HEK293 (cell line): ENCODE data around the gene SLC35B1.

ENCODE experiments used
- FEZF1 ChIP-seq: fragments of 450-650 bp; formaldehyde crosslinking; IDR thresholded peaks from 2 replicates; pipeline ENCODE4 v1.5.1; 2016; ENCODE audit warnings: missing biosample characterization, missing genetic modification characterization
- OSR2 ChIP-seq: fragments of 450-650 bp; formaldehyde crosslinking; IDR thresholded peaks from 2 replicates; pipeline ENCODE4 v1.5.1; 2016; ENCODE audit warnings: missing biosample characterization, missing genetic modification characterization
- PRDM1 ChIP-seq: fragments of 450-650 bp; formaldehyde crosslinking; IDR thresholded peaks from 2 replicates; pipeline ENCODE4; 2016; ENCODE audit warnings: missing biosample characterization, missing genetic modification characterization
- ZBTB1 ChIP-seq: fragments of 450-650 bp; formaldehyde crosslinking; IDR thresholded peaks from 2 replicates; pipeline ENCODE4 v1.5.1; 2016; ENCODE audit warnings: missing biosample characterization, missing genetic modification characterization
- ZBTB21 ChIP-seq: fragments of 450-650 bp; formaldehyde crosslinking; IDR thresholded peaks from 2 replicates; pipeline ENCODE4 v1.5.1; 2017; ENCODE audit warnings: missing biosample characterization, missing genetic modification characterization
- ZFP69B ChIP-seq: fragments of 450-650 bp; formaldehyde crosslinking; IDR thresholded peaks from 2 replicates; pipeline ENCODE4 v1.5.1; 2016; ENCODE audit warnings: missing biosample characterization, missing genetic modification characterization
- ZNF148 ChIP-seq: fragments of 450-650 bp; formaldehyde crosslinking; IDR thresholded peaks from 2 replicates; pipeline ENCODE4 v1.5.0; 2017; ENCODE audit warnings: missing biosample characterization, missing genetic modification characterization, borderline replicate concordance
- ZNF157 ChIP-seq: fragments of 450-650 bp; formaldehyde crosslinking; IDR thresholded peaks from 2 replicates; pipeline ENCODE4 v1.5.1; 2016; ENCODE audit warnings: missing biosample characterization, missing genetic modification characterization
- ZNF169 ChIP-seq: fragments of 450-650 bp; formaldehyde crosslinking; IDR thresholded peaks from 2 replicates; pipeline ENCODE4 v1.5.1; 2016; ENCODE audit warnings: missing biosample characterization, missing genetic modification characterization
- ZNF184 ChIP-seq: fragments of 450-650 bp; IDR thresholded peaks from 2 replicates; pipeline ENCODE4 v1.5.1; 2018; ENCODE audit warnings: missing biosample characterization, mild to moderate bottlenecking, missing genetic modification characterization
- ZNF202 ChIP-seq: fragments of 450-650 bp; formaldehyde crosslinking; IDR thresholded peaks from 2 replicates; pipeline ENCODE4 v1.5.1; 2016; ENCODE audit warnings: missing biosample characterization, missing genetic modification characterization, borderline replicate concordance
- ZNF214 ChIP-seq: fragments of 450-650 bp; formaldehyde crosslinking; IDR thresholded peaks from 2 replicates; pipeline ENCODE4 v1.5.1; 2017; ENCODE audit warnings: missing biosample characterization, mild to moderate bottlenecking, missing genetic modification characterization, borderline replicate concordance
- ZNF239 ChIP-seq: fragments of 450-650 bp; formaldehyde crosslinking; IDR thresholded peaks from 2 replicates; pipeline ENCODE4 v1.5.1; 2016; ENCODE audit warnings: missing biosample characterization, missing genetic modification characterization
- ZNF341 ChIP-seq: fragments of 450-650 bp; formaldehyde crosslinking; IDR thresholded peaks from 2 replicates; pipeline ENCODE4; 2016; ENCODE audit warnings: low read depth, missing biosample characterization, missing genetic modification characterization
- ZNF350 ChIP-seq: fragments of 450-650 bp; formaldehyde crosslinking; IDR thresholded peaks from 2 replicates; pipeline ENCODE4 v1.5.0; 2017; ENCODE audit warnings: missing biosample characterization, mild to moderate bottlenecking, missing genetic modification characterization
- ZNF501 ChIP-seq: fragments of 450-650 bp; formaldehyde crosslinking; IDR thresholded peaks from 2 replicates; pipeline ENCODE4 v1.5.1; 2016; ENCODE audit warnings: missing biosample characterization, missing genetic modification characterization
- ZNF610 ChIP-seq: fragments of 450-650 bp; formaldehyde crosslinking; IDR thresholded peaks from 2 replicates; pipeline ENCODE4 v1.5.1; 2016; ENCODE audit warnings: missing biosample characterization, missing genetic modification characterization, borderline replicate concordance
- ZNF776 ChIP-seq: fragments of 450-650 bp; formaldehyde crosslinking; IDR thresholded peaks from 2 replicates; pipeline ENCODE4 v1.5.0; 2017; ENCODE audit warnings: missing biosample characterization, missing genetic modification characterization, borderline replicate concordance
- ZSCAN23 ChIP-seq: fragments of 450-650 bp; formaldehyde crosslinking; IDR thresholded peaks from 2 replicates; pipeline ENCODE4 v1.5.1; 2016; ENCODE audit warnings: missing biosample characterization, missing genetic modification characterization
- ZSCAN30 ChIP-seq: fragments of 450-650 bp; IDR thresholded peaks from 2 replicates; pipeline ENCODE4 v1.5.1; 2018; ENCODE audit warnings: missing biosample characterization, mild to moderate bottlenecking, missing genetic modification characterization, moderate library complexity
- ZSCAN5A ChIP-seq: fragments of 450-650 bp; formaldehyde crosslinking; IDR thresholded peaks from 2 replicates; pipeline ENCODE4 v1.5.1; 2016; ENCODE audit warnings: missing biosample characterization, missing genetic modification characterization
- TF ChIP-seq, protein P1 (sequence below): fragments of 450-650 bp; formaldehyde crosslinking; IDR thresholded peaks from 2 replicates; pipeline ENCODE4 v1.5.1; 2016; ENCODE audit warnings: missing biosample characterization, missing genetic modification characterization
- TF ChIP-seq, protein P2 (sequence below): fragments of 450-650 bp; formaldehyde crosslinking; IDR thresholded peaks from 2 replicates; pipeline ENCODE4 v1.5.1; 2016; ENCODE audit warnings: missing biosample characterization, missing genetic modification characterization
- TF ChIP-seq, protein P3 (sequence below): fragments of 450-650 bp; formaldehyde crosslinking; IDR thresholded peaks from 2 replicates; pipeline ENCODE4 v1.5.1; 2016; ENCODE audit warnings: missing biosample characterization, missing genetic modification characterization

The SLC35B1 gene

DNA sequence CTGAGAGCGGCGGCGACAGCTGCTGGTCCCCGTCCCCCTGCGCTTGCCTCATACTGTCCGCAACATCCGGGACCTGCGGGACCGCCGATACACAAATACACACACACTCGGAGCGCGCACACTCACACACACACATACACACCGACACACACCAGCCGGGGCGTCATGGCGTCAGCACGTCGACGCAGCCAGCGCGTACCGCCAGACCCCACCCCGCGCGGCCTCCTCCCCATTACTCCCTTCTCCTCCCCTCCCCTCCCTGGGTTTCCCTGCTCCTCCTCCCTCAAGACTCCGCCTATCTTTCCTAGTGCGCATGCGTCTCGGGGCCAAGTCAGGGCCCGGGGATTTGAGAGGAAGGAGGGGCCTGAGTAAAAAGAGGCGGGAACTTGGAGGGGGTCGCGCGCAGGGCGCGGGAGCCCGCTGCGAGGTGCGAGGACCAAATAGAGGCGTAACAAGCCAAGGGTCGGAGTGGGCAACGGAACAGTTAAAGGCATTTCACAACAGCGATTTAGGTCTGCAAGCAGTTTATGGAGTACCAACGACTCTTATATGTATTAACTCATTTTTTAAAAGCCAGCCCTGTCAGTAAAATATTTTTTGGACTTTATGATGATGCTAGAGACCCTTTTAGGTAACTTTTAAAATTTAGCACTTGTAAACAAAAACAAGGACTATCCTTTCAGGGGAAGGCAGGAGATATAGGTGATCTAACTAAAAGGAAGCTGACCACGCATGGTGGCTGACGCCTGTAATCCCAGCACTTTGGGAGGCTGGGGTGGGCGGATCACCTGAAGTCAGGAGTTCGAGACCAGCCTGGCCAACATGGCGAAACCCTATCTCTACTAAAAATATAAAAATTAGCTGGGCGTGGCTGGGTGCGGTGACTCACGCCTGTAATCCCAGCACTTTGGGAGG, 29.6 kb downstream of the SLC35B1 start, which contains the start of gene SPOP (continued):
- TF ChIP-seq ZSCAN5A (tag by site-specific recombination) (peak; percentile 8; the same call in 1 of the 2 replicates), ZNF501 (tag by site-specific recombination) (peak; percentile 97), ZNF776 (tag by site-specific recombination) (no peak), ZNF202 (tag by site-specific recombination) (no peak), ZBTB21 (peak; percentile 95), ZNF239 (peak; percentile 58; the same call in 1 of the 2 replicates), ZFP69B (tag by site-specific recombination) (peak; percentile 85), OSR2 (tag by site-specific recombination) (0 out of 2 replicates have a peak, but pooled peaks have one; percentile 0), ZNF169 (no peak), ZNF610 (tag by site-specific recombination) (peak; percentile 78), ZSCAN23 (tag by site-specific recombination) (peak; percentile 76; the same call in 1 of the 2 replicates), ZNF350 (tag by site-specific recombination) (no peak), ZBTB1 (no peak; the same call in 1 of the 2 replicates), ZNF157 (tag by site-specific recombination) (no peak), ZNF184 (tag by site-specific recombination) (peak; percentile 60; the same call in 1 of the 2 replicates), PRDM1 (no peak), FEZF1 (tag by site-specific recombination) (no peak), ZNF214 (no peak), ZNF148 (tag by site-specific recombination) (peak; percentile 67; the same call in 1 of the 2 replicates), ZSCAN30 (tag by site-specific recombination) (peak; percentile 62; the same call in 1 of the 2 replicates), ZNF341 (tag by site-specific recombination) (peak; percentile 70)
- TF ChIP-seq, protein P1, sequence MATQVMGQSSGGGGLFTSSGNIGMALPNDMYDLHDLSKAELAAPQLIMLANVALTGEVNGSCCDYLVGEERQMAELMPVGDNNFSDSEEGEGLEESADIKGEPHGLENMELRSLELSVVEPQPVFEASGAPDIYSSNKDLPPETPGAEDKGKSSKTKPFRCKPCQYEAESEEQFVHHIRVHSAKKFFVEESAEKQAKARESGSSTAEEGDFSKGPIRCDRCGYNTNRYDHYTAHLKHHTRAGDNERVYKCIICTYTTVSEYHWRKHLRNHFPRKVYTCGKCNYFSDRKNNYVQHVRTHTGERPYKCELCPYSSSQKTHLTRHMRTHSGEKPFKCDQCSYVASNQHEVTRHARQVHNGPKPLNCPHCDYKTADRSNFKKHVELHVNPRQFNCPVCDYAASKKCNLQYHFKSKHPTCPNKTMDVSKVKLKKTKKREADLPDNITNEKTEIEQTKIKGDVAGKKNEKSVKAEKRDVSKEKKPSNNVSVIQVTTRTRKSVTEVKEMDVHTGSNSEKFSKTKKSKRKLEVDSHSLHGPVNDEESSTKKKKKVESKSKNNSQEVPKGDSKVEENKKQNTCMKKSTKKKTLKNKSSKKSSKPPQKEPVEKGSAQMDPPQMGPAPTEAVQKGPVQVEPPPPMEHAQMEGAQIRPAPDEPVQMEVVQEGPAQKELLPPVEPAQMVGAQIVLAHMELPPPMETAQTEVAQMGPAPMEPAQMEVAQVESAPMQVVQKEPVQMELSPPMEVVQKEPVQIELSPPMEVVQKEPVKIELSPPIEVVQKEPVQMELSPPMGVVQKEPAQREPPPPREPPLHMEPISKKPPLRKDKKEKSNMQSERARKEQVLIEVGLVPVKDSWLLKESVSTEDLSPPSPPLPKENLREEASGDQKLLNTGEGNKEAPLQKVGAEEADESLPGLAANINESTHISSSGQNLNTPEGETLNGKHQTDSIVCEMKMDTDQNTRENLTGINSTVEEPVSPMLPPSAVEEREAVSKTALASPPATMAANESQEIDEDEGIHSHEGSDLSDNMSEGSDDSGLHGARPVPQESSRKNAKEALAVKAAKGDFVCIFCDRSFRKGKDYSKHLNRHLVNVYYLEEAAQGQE (tag by site-specific recombination) = peak; percentile 61; the same call in 1 of the 2 replicates
- TF ChIP-seq, protein P2, sequence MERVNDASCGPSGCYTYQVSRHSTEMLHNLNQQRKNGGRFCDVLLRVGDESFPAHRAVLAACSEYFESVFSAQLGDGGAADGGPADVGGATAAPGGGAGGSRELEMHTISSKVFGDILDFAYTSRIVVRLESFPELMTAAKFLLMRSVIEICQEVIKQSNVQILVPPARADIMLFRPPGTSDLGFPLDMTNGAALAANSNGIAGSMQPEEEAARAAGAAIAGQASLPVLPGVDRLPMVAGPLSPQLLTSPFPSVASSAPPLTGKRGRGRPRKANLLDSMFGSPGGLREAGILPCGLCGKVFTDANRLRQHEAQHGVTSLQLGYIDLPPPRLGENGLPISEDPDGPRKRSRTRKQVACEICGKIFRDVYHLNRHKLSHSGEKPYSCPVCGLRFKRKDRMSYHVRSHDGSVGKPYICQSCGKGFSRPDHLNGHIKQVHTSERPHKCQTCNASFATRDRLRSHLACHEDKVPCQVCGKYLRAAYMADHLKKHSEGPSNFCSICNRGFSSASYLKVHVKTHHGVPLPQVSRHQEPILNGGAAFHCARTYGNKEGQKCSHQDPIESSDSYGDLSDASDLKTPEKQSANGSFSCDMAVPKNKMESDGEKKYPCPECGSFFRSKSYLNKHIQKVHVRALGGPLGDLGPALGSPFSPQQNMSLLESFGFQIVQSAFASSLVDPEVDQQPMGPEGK (tag by site-specific recombination) = peak; percentile 98
- TF ChIP-seq, protein P3, sequence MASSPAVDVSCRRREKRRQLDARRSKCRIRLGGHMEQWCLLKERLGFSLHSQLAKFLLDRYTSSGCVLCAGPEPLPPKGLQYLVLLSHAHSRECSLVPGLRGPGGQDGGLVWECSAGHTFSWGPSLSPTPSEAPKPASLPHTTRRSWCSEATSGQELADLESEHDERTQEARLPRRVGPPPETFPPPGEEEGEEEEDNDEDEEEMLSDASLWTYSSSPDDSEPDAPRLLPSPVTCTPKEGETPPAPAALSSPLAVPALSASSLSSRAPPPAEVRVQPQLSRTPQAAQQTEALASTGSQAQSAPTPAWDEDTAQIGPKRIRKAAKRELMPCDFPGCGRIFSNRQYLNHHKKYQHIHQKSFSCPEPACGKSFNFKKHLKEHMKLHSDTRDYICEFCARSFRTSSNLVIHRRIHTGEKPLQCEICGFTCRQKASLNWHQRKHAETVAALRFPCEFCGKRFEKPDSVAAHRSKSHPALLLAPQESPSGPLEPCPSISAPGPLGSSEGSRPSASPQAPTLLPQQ (tag by site-specific recombination) = peak; percentile 88
